HG03139 (cell line): ENCODE results near the gene TTYH2.
"Not testable (repeated sequence)": the region's sequence is repeated elsewhere in the genome, so short reads cannot be mapped to it uniquely, and the experiment has no call there.

Source experiments
- ATAC-seq: cut with Tn5 transposase; IDR thresholded peaks from one replicate; pipeline ENCODE4 v1.9.1; 2021; ENCODE audit not compliant: unreplicated experiment

Gene TTYH2

GRCh38 chr17:74259667-74260524 lies 46.5 kb downstream of the TTYH2 start:
- no peak for ATAC-seq

GRCh38 chr17:74260525-74260850 lies 47.1 kb downstream of the TTYH2 start:
- ATAC-seq: no peak

- no peak for ATAC-seq
These were observed 49.2 kb downstream of the TTYH2 start for GRCh38 chr17:74262601-74263000.

GRCh38 chr17:74267054-74267453 lies 53.7 kb downstream of the TTYH2 start:
- not testable (repeated sequence) for ATAC-seq

GRCh38 chr17:74267579-74267978 lies 54.2 kb downstream of the TTYH2 start:
- no peak for ATAC-seq

- ATAC-seq: no peak
These were observed 54.7 kb downstream of the TTYH2 start for GRCh38 chr17:74267987-74268499.

GRCh38 chr17:74268558-74268957 lies 55.2 kb downstream of the TTYH2 start:
- no peak for ATAC-seq

- ATAC-seq: no peak
These were observed 57.0 kb downstream of the TTYH2 start for GRCh38 chr17:74270333-74270732.

GRCh38 chr17:74271281-74271680 lies 57.9 kb downstream of the TTYH2 start:
- ATAC-seq: no peak

- ATAC-seq: no peak
These were observed 58.7 kb downstream of the TTYH2 start for GRCh38 chr17:74271901-74272561.

- ATAC-seq: no peak
These were observed 59.4 kb downstream of the TTYH2 start for GRCh38 chr17:74272731-74273201.

GRCh38 chr17:74274060-74274708 lies 60.8 kb downstream of the TTYH2 start, which contains the start of gene DNAI2:
DNAI2 (plus strand) TSS chr17:74274234; CDS start chr17:74281818, 7,584 bp downstream.
- ATAC-seq: no peak

- no peak for ATAC-seq
These were observed 61.5 kb downstream of the TTYH2 start for GRCh38 chr17:74274709-74275340.

- ATAC-seq: no peak
These were observed 62.7 kb downstream of the TTYH2 start for GRCh38 chr17:74276051-74276476.

GRCh38 chr17:74276541-74277009 lies 63.2 kb downstream of the TTYH2 start:
- no peak for ATAC-seq

- no peak for ATAC-seq
These were observed 64.6 kb downstream of the TTYH2 start for GRCh38 chr17:74277935-74278334.

- not testable (repeated sequence) for ATAC-seq
These were observed 66.2 kb downstream of the TTYH2 start for GRCh38 chr17:74279617-74280016.

- ATAC-seq: peak; percentile 48
These were observed 66.7 kb downstream of the TTYH2 start for GRCh38 chr17:74280093-74280513.

GRCh38 chr17:74281799-74282198 lies 68.4 kb downstream of the TTYH2 start:
- ATAC-seq: no peak

- ATAC-seq: not testable (repeated sequence)
These were observed 68.9 kb downstream of the TTYH2 start for GRCh38 chr17:74282274-74282586.
